Suprapubic skin (tissue), 4 donors: ENCODE data around the gene PRLR. TPM values are rescaled to one million over a fixed set of nuclear protein-coding genes. Genes with fewer than 3 reads are reported as not detected.

Experiments used
- DNase-seq, 2 donors: peaks; one replicate each; pipeline ENCODE4 v3.0.0-alpha.2; 2019; ENCODE audit warnings: low spot score in 2 of 2
- H3K27ac ChIP-seq: fragments of 200-600 bp; sonication (generic); one replicate; pipeline ENCODE4 v1.5.1; 2019
- H3K27me3 ChIP-seq: fragments of 200-600 bp; sonication (generic); one replicate; pipeline ENCODE4 v1.5.1; 2019
- H3K36me3 ChIP-seq: fragments of 200-600 bp; sonication (generic); one replicate; pipeline ENCODE4 v1.5.1; 2019
- H3K4me1 ChIP-seq: fragments of 200-600 bp; sonication (generic); one replicate; pipeline ENCODE4 v1.5.1; 2019
- H3K4me3 ChIP-seq: fragments of 200-600 bp; sonication (generic); one replicate; pipeline ENCODE4 v1.5.1; 2019; ENCODE audit warnings: mild to moderate bottlenecking
- H3K9me3 ChIP-seq: fragments of 200-600 bp; sonication (generic); one replicate; pipeline ENCODE4 v1.5.1; 2019
- EP300 ChIP-seq: sonication (generic); formaldehyde crosslinking; IDR thresholded peaks from one replicate; pipeline ENCODE4 v1.6.1; 2017; ENCODE audit warnings: antibody characterized with exemption
- POLR2A ChIP-seq, 2 donors: fragments of 450-650 bp; IDR thresholded peaks; one replicate each; pipeline ENCODE4 v1.6.1; 2017; ENCODE audit warnings: antibody characterized with exemption in 2 of 2, mild to moderate bottlenecking in 2 of 2, moderate library complexity in 2 of 2
- POLR2AphosphoS5 ChIP-seq, 3 donors: sonication (generic); formaldehyde crosslinking; IDR thresholded peaks; one replicate each; pipeline ENCODE4 v1.6.1; 2017; ENCODE audit warnings: antibody characterized with exemption in 3 of 3
- WGBS: methylation state at CpG from one replicate; pipeline ENCODE4 v1.1.5; 2018; 5-methylcytosine and 5-hydroxymethylcytosine counted together
- total RNA-seq, 4 donors: library from RNA; depleted of rRNA; stranded (reverse); fragments of >200 nt; gene quantifications; one replicate each; pipeline ENCODE4 v1.1.0, GENCODE V29; 2016
- TF ChIP-seq, protein P1 (sequence below), 2 donors: fragments of 200-600 bp in 1 of 2; fragments of 450-650 bp in 1 of 2; sonication (generic) in 1 of 2; IDR thresholded peaks; one replicate each; pipeline ENCODE4 v1.5.1; 2016 to 2019; ENCODE audit warnings: antibody characterized with exemption in 2 of 2, mild to moderate bottlenecking in 1 of 2, moderate library complexity in 1 of 2

The PRLR gene
- total RNA-seq, 4 donors from 2014 or later, result 8.0 to 18.7 (median 17.6) TPM

DNA sequence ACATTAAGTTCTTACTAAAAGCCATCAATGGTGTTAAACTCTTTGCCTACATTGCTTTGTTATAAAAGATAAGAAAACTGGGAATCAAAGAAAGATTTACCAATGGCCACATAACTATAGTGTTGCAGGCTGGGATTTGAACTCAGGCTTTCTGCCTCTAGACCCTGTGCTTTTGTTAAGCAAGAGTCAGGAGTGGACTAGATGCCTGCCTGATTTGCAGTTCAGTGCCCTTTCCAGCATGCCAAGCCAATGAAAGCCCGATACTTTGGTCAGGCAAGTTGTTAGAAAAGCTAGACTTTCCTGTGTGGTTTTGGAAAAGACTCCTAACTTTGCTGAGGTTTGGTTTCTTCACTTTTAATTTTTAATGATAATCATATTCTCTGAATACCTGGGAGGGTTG is 161.1 kb downstream of the PRLR start:
- Histone ChIP-seq H3K4me1 (no peaks in the 10 kb centered on the region), H3K27me3 (no peaks in the 10 kb centered on the region), H3K36me3 (peaks cover 3% of the 10 kb centered on the region), H3K4me3 (no peak overlapping the region), H3K9me3 (no peaks in the 10 kb centered on the region), H3K27ac (no peak overlapping the region)
- WGBS, result 84% methylated on average over 1 of the region's 1 CpG
- TF ChIP-seq, protein P1, sequence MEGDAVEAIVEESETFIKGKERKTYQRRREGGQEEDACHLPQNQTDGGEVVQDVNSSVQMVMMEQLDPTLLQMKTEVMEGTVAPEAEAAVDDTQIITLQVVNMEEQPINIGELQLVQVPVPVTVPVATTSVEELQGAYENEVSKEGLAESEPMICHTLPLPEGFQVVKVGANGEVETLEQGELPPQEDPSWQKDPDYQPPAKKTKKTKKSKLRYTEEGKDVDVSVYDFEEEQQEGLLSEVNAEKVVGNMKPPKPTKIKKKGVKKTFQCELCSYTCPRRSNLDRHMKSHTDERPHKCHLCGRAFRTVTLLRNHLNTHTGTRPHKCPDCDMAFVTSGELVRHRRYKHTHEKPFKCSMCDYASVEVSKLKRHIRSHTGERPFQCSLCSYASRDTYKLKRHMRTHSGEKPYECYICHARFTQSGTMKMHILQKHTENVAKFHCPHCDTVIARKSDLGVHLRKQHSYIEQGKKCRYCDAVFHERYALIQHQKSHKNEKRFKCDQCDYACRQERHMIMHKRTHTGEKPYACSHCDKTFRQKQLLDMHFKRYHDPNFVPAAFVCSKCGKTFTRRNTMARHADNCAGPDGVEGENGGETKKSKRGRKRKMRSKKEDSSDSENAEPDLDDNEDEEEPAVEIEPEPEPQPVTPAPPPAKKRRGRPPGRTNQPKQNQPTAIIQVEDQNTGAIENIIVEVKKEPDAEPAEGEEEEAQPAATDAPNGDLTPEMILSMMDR (IDR thresholded peaks at IDR 0.05), result no peak
- no peak for TF ChIP-seq POLR2A (IDR thresholded peaks at IDR 0.05)
- TF ChIP-seq EP300, result no peak
- no peak for TF ChIP-seq POLR2AphosphoS5 (IDR thresholded peaks at IDR 0.05)
- no peak for DNase-seq

DNA sequence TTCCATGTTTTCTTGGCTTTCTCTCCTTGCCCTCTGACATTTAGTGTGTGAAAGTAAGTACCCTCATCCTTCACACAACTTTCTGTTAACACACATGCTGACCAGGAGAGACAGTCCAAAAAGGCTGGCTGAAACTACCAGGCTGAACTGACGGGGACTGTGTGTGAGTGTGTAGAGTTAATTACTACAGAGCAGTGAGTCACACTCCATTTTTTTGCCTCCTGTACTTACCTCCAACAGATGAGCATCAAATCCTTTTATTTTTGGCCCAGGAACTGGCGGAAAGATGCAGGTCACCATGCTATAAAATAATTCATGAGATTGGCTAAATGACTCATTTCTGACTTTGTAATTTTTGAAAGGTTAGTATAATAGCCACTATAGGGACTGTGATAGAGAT is 162.3 kb downstream of the PRLR start:
- H3K27me3 ChIP-seq, result no peaks in the 10 kb centered on the region
- TF ChIP-seq EP300 (no peak), POLR2AphosphoS5 (IDR thresholded peaks at IDR 0.05) (no peak), POLR2A (IDR thresholded peaks at IDR 0.05) (no peak)
- TF ChIP-seq, protein P1 (IDR thresholded peaks at IDR 0.05), result no peak
- no peaks in the 10 kb centered on the region for H3K9me3 ChIP-seq
- no peak overlapping the region for H3K4me3 ChIP-seq
- WGBS, result 91% methylated on average over 2 of the region's 2 CpGs
- peaks cover 3% of the 10 kb centered on the region for H3K36me3 ChIP-seq
- no peak for DNase-seq
- peaks cover 3% of the 10 kb centered on the region for H3K4me1 ChIP-seq
- no peak overlapping the region for H3K27ac ChIP-seq

DNA sequence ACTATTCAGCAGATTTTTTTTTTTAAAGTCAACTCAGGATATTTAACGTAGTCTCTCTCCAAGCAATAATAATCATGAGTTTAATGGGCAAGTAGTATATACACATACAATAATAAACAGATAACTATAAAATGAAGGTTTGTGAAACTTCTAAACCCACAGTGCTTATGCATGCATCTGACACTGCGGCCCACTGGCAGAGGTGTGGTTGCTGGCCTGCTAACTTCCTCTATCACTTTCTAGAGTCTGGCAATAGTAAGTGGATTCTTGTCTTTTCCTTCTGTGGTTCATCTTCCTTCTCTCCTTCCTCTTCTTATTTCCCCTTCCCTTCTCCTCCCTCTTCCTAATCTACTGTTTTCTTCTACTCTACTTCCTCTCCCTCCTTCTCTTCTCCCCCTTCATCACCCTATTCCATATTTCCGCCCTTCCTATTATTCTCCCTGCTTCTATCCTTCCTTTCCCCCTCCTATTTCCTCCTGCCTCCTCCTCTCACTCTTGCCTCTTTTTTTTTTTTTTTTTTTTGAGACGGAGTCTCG is 164.0 kb downstream of the PRLR start:
- Histone ChIP-seq H3K4me1 (peaks cover 3% of the 10 kb centered on the region), H3K36me3 (peaks cover 3% of the 10 kb centered on the region), H3K9me3 (no peaks in the 10 kb centered on the region), H3K27ac (no peak overlapping the region), H3K4me3 (no peak overlapping the region), H3K27me3 (no peaks in the 10 kb centered on the region)
- WGBS, result 94% methylated on average over 5 of the region's 5 CpGs
- no peak for TF ChIP-seq POLR2A (IDR thresholded peaks at IDR 0.05)
- no peak for DNase-seq

DNA sequence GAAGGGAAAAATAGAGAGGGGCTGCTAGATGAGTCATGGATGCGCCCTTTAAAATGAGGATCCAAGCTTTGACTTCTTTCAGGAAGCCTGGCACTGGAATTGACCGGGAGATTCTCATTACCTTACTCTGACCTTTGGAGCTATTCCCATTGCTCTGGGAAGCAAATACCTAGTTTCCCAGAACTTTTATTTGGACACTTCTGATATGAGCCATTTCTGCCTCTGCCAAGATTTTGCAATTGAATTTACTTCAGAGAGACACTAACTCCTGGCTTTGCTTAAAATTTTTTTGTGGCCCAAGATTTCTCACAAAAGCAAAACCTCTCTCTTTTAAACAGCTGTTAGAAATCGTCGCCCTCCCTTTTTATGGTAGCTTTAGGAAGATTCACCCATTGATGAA is 166.9 kb downstream of the PRLR start:
- H3K27ac ChIP-seq, result no peak overlapping the region
- TF ChIP-seq POLR2A (IDR thresholded peaks at IDR 0.05) (no peak), POLR2AphosphoS5 (IDR thresholded peaks at IDR 0.05) (no peak), EP300 (no peak)
- TF ChIP-seq, protein P1 (IDR thresholded peaks at IDR 0.05), result no peak
- H3K36me3 ChIP-seq, result no peaks in the 10 kb centered on the region
- H3K4me3 ChIP-seq, result no peak overlapping the region
- no peaks in the 10 kb centered on the region for H3K27me3 ChIP-seq
- H3K9me3 ChIP-seq, result no peaks in the 10 kb centered on the region
- H3K4me1 ChIP-seq, result peaks cover 3% of the 10 kb centered on the region
- 77% methylated on average over 4 of the region's 4 CpGs for WGBS
- no peak for DNase-seq

DNA sequence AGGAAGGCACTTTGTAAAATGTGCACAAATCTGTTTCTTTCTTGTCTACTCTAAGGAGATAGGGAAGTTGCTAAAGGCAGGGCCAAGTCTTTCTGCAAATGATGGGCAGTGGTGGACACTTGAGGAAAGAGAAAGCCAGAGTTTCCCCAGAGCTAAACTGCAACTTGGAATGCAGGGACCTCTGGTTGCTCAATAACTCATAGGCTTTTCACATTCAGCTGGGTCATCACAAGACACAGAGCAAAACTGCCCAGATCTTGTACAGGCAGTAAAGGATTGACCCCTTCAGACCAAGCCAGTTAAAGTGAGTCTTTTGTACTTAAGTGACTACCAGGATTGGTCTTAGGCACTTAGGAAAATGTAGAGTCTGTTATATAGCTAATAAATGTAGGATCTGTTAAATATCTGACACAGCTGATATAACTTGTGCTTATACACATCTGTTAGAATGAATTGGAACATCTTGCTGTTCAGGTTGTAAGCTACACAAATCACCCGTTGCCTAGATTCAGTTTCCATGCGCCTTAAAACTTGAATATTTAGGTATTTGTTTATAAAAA is 169.0 kb downstream of the PRLR start:
- WGBS, result 86% methylated on average over 2 of the region's 2 CpGs
- H3K27me3 ChIP-seq, result no peaks in the 10 kb centered on the region

More for the DNA sequence above, 169.0 kb downstream of the PRLR start:
- Histone ChIP-seq H3K9me3 (no peaks in the 10 kb centered on the region), H3K4me3 (no peak overlapping the region), H3K4me1 (peaks cover 3% of the 10 kb centered on the region), H3K27ac (no peak overlapping the region), H3K36me3 (no peaks in the 10 kb centered on the region)
- TF ChIP-seq EP300 (no peak), POLR2A (IDR thresholded peaks at IDR 0.05) (no peak), POLR2AphosphoS5 (IDR thresholded peaks at IDR 0.05) (no peak)
- TF ChIP-seq, protein P1 (IDR thresholded peaks at IDR 0.05), result no peak
- DNase-seq, result no peak
